GM08714 (cell line): ENCODE results near the gene GFOD1.

ENCODE experiments used
- H3K4me3 ChIP-seq: fragments of 200-500 bp; sonication (Bioruptor generic); 2 replicates; pipeline ENCODE4 v1.5.1; 2014; ENCODE audit warnings: mild to moderate bottlenecking, low read length, inconsistent platforms
- ZNF274 ChIP-seq: IDR thresholded peaks from 2 replicates; pipeline ENCODE4 v1.6.1; 2012; ENCODE audit warnings: mild to moderate bottlenecking, low read depth, low read length

Gene GFOD1

GRCh38 chr6:13378669-13379590 is 108.5 kb downstream of the GFOD1 start:
- TF ChIP-seq ZNF274, result no peak
- H3K4me3 ChIP-seq, result no peak overlapping the region

- no peak for TF ChIP-seq ZNF274
- no peak overlapping the region for H3K4me3 ChIP-seq
These were observed 110.2 kb downstream of the GFOD1 start for GRCh38 chr6:13377054-13377758.

GRCh38 chr6:13375360-13375878 is 112.0 kb downstream of the GFOD1 start:
- no peak overlapping the region for H3K4me3 ChIP-seq
- TF ChIP-seq ZNF274, result no peak

GRCh38 chr6:13373919-13374318 is 113.5 kb downstream of the GFOD1 start:
- TF ChIP-seq ZNF274, result no peak
- no peak overlapping the region for H3K4me3 ChIP-seq

GRCh38 chr6:13373488-13373886 is 113.9 kb downstream of the GFOD1 start:
- TF ChIP-seq ZNF274, result no peak
- H3K4me3 ChIP-seq, result no peak overlapping the region

- no peak for TF ChIP-seq ZNF274
- H3K4me3 ChIP-seq, result no peak overlapping the region
These were observed 114.5 kb downstream of the GFOD1 start for GRCh38 chr6:13372688-13373487.

- H3K4me3 ChIP-seq, result no peak overlapping the region
- TF ChIP-seq ZNF274, result no peak
These were observed 115.3 kb downstream of the GFOD1 start for GRCh38 chr6:13372076-13372475.

GRCh38 chr6:13371421-13372072 is 115.9 kb downstream of the GFOD1 start:
- H3K4me3 ChIP-seq, result no peak overlapping the region
- TF ChIP-seq ZNF274, result no peak

GRCh38 chr6:13370623-13371022 is 116.8 kb downstream of the GFOD1 start:
- no peak for TF ChIP-seq ZNF274
- no peak overlapping the region for H3K4me3 ChIP-seq

GRCh38 chr6:13369591-13369990 is 117.8 kb downstream of the GFOD1 start:
- H3K4me3 ChIP-seq, result no peak overlapping the region
- TF ChIP-seq ZNF274, result no peak

GRCh38 chr6:13368731-13369115 is 118.7 kb downstream of the GFOD1 start:
- H3K4me3 ChIP-seq, result no peak overlapping the region
- no peak for TF ChIP-seq ZNF274

GRCh38 chr6:13368079-13368730 is 119.2 kb downstream of the GFOD1 start:
- H3K4me3 ChIP-seq, result no peak overlapping the region
- no peak for TF ChIP-seq ZNF274

GRCh38 chr6:13367396-13367795 is 120.0 kb downstream of the GFOD1 start:
- no peak for TF ChIP-seq ZNF274
- H3K4me3 ChIP-seq, result no peak overlapping the region
